HG03520 (cell line): ENCODE measurements around the gene SYNE2.
"Not testable (repeated sequence)": the region's sequence is repeated elsewhere in the genome, so short reads cannot be mapped to it uniquely, and the experiment has no call there.

Experiments used
- ATAC-seq: cut with Tn5 transposase; IDR thresholded peaks from one replicate; pipeline ENCODE4 v1.9.1; 2021; ENCODE audit warnings: mild to moderate bottlenecking, moderate library complexity; ENCODE audit not compliant: unreplicated experiment

SYNE2 gene

DNA sequence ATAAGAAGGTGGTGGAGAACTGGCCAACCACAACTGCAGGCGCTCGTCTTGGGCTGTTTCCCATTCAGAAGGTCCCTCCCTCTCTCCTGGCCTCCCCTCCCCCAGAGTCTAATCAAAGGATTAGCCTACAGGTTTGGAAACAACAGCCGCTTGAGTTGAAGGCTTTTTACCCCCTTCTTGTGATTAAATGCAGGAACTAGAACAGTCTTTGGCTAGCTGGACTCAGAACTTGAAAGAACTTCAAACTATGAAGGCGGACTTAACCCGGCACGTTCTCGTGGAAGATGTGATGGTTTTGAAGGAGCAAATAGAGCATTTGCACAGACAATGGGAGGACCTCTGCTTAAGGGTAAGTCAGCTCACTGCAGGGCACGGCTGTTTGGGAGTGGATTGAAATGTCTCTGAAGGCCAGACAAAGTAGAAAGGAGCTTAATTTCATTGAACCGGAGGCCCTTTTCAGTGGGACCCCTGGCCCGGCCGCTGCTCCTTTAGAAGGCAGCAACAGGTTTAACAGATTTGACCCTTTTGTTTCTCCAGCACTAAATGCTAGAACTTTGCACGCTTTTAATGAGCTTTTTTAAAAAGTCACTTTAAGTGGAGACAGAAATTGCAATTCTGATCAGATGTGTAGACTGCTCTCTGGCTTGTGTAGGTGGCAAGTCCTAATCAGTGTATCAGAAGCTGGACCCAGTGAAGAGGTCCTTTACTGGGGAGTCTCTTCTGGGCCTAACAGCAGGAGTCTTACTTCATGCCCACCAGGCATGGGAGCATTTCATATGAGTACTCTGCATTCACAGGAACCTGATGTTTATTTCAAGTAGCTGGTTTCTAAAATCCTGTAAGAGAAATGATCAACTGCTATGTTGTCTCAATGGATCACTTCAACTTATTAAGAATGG lies 333.7 kb downstream of the SYNE2 start:
- no peak for ATAC-seq

DNA sequence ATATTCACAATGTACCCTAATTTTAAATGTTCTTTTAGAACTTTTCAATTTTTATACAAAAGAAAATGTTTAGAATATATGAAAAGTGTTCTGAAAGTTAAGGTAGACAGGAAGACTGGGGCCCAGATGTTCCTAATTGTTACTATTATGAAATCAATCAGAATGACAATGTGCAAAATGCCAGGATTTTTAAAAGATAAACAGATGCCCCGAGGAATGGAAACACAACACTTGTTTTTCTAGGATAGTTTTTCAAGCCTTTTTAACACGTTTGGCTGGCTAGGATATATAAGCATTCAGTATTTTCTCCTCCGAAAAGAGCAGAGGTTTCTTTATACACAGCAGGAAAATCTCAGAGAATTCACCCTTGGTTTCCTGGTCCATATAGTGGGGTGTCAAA lies 334.5 kb downstream of the SYNE2 start:
- no peak for ATAC-seq

DNA sequence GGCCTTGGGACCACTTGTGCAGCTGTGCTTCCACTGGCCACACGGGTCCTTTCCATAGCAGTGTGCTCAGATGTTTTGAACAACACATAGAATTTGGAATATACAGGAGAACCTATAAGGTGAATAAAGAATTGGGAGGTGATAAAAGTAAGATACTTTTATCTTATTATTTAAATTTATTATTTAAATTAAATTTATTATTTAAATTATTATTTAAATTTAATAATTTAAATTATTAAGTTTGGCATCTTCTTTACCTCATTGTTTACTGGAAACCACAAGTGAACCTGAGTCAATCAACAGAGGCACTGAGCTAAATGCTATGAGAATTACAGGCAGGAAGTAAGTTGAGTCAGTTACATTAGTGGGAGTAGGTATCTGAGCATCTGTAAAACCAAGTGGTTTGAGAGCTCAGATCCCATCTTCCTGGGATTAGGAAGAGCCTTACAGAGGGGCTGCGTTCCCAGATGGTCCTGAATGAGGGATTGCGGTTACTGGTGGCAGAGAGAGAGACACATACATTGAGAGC lies 338.2 kb downstream of the SYNE2 start:
- ATAC-seq: no peak

DNA sequence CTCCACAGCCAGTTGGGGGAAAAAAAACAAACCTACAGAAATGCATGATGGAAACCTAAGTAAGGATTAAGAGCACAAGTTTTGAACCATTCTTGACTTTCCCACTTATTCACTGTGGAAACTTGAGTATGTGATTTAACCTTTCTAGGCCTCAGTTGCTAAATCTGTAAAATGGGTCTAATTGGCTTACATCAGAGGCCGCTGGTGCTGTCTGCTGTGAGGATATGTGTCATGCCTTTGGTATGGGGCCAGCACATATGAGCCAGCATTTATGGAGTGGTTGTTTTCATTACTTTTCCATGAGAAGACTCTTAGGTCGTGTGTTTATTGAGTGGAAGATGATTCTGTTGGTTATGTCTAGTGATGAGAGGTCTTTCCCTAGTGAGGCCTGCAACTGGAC lies 339.0 kb downstream of the SYNE2 start:
- ATAC-seq: no peak

DNA sequence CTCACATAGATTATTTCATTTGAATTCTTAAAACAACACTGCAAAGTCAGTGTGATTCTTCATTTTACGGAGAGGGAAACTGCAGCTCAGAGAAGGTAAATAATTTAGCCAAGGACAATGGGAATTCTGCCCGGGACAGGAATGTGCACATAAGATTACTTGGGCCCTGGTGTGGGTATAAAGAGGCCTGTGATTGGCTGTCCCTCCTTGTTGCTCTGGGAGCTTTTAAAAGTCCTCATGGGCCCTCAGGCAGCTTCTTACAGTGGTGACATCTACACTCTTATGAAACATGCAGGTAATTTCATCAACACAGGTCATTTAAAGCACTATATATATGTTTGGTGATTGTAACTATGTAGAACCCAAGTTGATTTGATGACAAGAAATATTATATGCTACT lies 341.0 kb downstream of the SYNE2 start:
- ATAC-seq: no peak

DNA sequence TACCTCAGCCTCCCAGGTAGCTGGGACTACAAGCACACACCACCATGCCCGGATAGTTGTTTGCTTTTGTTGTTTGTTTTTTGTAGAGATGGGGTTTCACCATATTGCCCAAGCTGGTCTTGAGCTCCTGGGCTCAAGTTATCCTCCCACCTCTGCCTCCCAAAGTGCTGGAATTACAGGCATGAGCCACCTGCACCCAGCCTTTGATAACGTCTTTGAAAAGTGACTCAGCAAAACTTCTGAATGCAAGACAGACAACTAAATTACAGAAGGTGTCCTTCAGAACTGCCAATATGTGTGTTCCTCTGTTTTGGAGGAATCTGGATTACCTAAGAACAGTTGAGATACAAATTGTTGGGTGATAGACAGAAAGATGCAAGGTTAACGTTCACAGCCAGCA lies 341.6 kb downstream of the SYNE2 start:
- ATAC-seq: no peak

DNA sequence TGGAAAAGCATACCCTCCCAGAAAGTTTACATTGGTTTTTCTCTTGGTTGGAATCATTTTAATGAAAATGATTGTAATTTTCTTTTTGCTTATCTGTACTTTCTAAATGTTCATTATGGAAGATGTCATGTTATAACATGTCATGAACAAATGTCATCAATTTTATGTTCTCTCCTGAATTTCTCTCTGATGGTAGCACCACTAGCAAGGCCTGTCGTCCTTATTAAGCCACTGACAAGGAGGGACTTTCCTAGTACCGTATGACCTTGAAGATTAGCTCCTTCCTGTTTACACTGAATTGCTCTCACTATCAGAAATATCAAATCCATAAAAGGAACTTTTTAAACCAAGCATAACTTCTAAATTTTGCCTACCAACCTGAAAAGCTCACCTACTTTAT lies 342.4 kb downstream of the SYNE2 start:
- ATAC-seq: no peak

DNA sequence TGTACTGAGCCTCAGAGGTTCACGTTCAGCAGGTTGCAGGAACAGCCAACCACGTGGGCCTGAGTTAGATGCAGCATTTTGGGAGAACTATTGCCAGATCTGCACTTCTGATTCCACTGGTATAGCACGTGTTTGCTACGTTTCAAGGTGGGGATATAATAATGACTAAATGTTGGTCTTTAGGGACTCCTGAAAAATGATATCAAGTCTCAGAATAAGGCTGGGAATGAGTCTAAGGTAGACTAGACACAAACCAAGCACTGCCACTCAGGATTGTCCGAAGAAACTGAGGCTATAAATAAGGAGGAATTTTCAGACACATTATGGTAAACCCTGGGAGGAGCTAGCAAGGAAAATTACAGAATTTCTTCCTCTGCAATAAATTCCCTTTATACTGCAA lies 343.3 kb downstream of the SYNE2 start:
- no peak for ATAC-seq

DNA sequence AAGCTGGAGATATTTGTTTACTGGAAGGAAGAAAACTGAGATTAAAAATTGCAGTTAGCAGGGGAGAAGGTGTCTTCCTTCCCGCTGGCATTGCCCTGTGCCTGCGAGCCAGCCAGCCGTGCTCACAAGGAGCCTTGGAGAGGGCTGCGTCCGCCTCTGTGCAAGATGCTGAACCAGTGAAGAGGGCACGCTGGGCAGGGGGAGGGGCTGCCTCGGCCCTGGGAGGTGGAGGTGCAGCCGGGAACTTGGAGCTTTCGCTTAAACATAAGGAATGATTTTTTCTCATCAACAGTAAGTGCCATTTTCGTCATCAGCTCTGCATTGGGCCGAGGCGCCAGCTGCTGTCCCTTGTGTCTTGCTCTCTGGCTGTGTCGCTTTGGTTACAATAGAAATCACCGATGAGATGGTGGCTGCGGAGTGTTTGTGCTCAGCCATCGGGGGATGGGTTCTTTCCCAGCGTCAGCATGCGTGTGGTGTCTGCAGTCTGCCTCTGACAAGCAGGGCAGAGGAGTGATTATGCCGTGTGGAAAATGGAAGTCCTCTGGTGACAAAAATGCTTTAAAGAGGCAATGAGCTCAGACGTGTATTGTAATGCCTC lies 344.1 kb downstream of the SYNE2 start:
- ATAC-seq: peak; percentile 46

DNA sequence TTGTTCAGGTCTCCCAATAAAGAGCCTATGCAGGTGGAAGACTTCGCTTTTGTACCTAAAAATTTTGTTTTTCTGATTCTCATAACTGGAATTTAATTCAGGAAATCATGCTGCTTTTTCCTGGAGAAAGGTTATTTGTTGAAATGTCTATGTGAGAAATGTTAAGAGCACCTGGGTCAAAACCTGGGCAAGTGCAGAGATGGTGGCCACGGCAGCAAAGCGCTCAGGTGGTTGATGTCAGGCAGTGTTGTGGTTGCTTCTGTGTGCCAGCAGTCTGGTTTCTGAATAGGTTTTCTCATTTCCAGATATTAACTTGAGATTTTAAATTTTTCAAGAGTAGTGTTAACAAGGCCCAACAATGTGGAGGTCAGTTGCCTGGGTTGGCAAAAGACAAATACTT lies 345.2 kb downstream of the SYNE2 start:
- ATAC-seq: no peak

DNA sequence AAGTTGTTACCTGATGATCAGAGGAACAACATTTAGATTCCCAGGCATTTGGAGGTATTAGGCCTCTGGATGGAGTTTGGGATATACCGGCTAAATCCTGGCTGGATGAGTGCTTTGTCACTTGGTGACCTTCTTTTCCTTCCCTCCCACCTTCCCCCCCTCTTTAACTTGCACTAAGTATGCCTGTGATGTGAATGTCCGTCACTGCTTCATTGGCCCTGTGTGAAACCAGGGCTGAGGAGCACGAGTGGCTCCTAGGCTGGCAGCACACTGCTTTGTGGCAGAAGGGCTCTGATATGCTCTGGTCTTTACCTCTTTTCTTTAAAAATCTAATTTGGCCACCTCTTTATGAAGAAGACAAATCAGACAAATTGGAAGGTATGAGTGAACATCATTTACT lies 345.7 kb downstream of the SYNE2 start:
- no peak for ATAC-seq

DNA sequence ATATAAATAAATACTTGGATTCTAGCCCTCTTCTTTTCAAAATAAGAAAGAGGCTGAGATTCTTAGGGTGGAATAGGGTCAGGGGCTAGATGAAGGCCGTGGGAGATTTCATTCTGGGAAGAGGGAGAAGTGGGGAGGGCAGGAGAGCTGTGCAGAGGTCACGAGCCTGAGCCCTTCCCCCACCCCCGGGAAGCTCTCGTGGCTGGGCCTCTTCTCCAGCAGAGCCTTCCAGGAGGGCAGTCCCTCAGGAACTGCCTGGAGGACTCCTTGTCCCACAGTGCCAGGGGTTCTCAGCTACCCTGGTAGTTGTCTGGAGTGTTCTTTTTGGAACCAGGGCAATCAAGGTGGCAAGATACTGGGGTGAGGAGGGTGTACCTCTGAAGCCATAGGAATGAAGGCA lies 347.4 kb downstream of the SYNE2 start:
- ATAC-seq: no peak

DNA sequence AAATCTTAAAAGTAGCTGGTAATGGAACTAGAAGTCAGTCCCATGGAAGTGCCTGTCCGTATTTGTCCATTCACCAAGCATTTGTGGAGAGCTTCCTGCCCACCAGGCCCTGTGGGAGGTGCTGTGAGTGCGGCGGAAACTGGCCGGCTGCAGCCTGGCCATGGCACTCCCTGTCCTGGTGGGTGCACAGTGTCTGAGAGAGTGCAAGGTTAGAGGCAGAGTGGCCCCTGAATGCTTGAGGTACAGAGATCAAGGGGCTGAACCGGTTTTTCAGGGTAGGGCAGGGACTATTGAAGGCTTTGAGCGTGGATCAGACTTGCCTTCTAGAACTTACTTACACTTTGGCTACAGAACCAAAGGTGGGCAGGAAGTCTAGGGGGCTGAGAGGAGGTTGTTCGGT lies 348.5 kb downstream of the SYNE2 start:
- ATAC-seq: no peak

DNA sequence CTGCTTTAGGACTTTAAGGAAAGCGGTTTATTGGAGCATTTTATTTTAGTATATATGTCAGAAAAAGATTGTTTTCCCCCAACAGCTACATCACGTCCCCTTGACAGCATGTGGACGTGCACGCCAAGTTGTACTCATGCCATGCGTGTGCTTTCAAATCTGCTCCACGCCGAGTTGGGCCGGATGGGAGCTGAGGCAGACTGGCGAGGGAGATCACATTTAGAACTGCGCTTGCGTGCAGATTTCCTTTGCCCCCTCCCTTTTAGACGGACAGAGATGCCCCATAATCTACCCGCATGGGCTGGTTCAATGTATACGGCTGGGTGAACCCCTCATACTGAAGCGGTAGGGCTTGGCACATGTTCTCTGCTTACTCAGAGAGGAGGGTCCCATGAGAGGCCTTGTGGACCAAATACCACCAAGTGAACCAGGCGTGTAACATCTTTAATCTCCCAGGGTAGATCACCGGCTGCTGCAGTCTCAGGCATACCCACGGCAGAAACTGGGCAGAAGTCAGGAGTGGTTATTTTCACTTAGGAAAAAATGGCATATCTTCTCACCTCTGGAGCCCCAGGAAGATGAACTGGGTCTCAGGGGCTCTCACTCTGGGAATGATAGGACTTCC lies 349.2 kb downstream of the SYNE2 start:
- ATAC-seq: no peak

DNA sequence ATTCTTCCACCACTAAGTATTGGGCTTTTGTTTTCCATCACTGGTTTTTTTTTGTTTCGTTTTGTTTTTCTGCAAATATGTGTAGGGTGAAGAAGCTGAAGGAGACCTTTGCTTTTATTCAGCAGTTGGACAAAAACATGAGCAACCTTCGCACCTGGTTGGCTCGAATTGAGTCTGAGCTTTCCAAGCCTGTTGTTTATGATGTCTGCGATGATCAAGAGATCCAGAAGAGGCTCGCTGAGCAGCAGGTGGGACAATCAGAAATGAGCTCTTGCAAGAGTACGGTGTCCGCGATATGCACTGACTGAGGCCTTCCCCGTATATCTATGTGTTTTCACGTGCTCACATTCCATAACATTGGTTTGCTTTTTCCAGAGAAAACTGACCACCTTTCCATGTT lies 349.9 kb downstream of the SYNE2 start:
- ATAC-seq: no peak

DNA sequence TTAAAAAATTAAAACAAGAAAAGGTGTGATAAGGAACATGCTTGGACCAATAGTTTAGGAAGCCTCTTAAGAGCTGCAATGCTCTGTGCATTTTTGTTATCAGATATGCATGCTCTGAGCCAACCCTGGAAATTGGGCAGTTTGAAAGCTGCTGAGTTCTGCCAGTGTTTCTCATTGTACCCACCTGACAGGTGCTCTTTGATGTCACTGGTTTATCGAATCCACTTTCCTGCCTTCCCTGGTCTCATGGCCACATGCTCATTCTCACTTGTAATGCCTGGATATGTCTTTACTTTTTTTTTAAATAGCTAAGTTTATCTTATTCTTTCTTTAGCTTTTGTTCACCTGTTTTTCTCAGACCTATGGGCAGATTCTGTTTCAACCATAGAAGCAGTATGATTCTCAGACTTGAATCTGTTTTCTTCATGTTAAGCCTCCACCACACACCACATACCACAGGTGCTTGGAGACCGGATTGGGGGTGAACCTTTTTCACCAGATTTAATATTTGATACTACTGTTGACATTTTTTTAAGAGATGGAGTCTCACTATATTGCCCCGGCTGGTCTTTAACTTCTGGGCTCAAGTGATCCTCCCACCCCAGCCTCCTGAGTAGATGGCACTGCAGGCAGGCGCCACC lies 350.7 kb downstream of the SYNE2 start:
- ATAC-seq: no peak

DNA sequence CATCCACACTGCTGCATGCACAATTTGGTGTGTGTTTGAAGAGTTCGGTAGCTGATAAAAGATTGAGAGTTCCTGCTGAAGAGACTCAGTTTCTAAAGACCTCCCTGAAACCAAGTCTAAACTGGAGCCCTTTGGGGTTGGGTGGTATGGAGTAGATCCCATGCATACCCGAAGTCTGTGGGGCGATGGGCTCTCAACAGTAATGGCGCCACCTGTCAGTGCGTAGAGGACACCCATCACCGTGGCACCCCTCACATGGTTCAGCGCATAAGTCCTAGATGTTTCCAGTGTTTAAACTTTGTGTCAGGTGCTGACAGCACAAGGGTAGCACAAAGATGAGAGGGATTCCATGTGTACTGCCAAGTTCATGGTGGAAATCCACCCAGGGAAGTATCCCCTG lies 355.5 kb downstream of the SYNE2 start:
- ATAC-seq: no peak

DNA sequence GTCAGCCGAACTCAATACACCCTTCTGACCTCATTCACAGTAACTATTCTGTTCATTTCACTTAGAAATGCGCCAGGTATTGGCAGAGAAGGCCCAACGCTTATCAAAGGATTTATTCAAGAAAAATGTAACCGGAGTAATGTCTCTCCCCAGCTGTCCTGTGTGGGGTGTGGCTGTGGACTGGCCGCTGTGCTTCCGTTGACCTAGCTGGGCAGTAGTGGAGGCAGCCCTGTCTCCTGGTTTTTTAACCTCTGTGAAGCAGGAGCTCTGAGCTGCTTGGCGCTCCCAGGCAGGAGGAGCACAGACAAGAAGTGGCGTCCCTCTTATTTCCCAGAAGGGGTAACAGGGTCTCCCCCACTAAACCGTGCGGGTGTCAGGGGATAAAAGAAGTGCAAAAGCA lies 356.2 kb downstream of the SYNE2 start:
- ATAC-seq: no peak

DNA sequence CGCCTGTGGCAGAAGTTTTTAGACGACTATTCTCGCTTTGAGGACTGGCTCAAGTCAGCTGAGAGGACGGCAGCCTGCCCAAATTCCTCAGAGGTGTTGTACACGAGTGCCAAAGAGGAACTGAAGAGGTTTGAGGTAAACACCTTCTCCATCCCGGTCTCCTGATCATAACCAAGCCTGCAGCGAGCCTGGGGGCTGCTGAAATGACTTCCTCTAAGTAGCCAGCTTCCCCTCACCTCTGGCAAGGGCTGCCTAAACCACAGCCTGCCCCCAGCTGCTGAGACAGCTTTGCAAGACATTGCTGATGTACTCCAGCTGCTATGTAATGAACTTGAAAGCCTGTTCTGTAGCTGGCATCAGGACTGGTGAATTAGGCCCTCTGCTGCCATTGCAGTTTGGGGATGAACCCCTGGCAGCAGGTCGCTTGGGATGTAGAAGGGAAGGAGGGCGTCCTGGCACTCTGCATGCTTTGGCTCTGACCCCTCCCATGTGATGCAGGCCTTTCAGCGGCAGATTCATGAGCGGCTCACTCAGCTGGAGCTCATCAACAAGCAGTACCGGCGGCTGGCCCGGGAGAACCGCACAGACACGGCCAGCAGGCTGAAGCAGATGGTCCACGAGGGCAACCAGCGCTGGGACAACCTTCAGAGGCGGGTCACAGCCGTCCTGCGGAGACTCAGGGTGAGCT lies 356.8 kb downstream of the SYNE2 start:
- ATAC-seq: no peak

DNA sequence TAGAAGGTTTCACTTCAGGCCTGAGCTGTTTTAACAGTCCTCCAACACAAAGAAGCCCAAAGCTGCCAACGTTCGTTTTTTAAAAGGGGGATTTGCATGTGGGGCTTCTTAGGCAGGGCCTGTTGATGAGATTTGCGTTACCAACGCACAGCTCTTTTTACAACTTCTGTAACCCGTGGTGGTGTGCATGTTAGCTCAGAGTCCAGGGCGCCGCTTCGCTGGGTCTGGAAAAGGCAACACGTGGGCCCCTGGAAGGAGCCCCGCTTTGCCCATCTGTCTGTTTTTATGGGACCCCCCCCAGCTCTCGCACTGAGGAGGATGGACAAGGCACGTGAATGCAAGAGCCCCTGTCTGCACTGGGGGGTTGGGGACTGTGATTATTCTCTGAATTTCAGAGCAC lies 357.4 kb downstream of the SYNE2 start:
- ATAC-seq: no peak

DNA sequence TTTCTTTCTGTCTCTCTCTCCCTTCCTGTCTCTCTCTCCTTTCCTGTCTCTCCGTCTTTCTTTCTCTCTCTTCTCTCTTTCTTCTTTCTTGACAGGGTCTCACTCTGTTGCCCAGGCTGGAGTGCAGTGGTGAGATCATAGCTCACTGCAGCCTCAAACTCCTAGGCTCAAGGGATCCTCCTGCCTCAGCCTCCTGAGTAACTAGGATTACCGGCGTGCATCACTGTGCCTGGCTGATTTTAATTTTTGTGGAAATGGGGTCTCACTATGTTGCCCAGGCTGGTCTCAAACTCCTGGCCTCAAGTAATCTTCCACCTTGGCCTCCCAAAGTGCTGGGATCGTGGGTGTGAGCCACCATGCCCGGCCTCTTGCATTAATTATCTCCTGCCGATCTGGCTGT lies 358.1 kb downstream of the SYNE2 start:
- not testable (repeated sequence) for ATAC-seq
